OCI-LY7 (cell line): Measurements from ENCODE around the gene STRA8. TPM values are rescaled to one million over a fixed set of nuclear protein-coding genes. Genes with fewer than 3 reads are reported as not detected.

Experiments used
- Bru-seq: library from RNA; stranded (reverse); fragments of 400-500 nt; gene quantifications from one replicate; lab custom pipeline; 2021; lab: Mats Ljungman, UMichigan
- BruChase-seq, 2 experiments: library from RNA; stranded (reverse); fragments of 400-500 nt; gene quantifications; one replicate each; lab custom pipeline; 2021; lab: Mats Ljungman, UMichigan
- BruUV-seq: library from RNA; stranded (reverse); fragments of 400-500 nt; replicated peaks from 2 replicates; lab custom pipeline; 2021; lab: Mats Ljungman, UMichigan
- CTCF ChIA-PET: fragments of 300-600 bp; sonication (Branson Sonifier 250); formaldehyde crosslinking; loops from one replicate; lab custom pipeline; 2022; ENCODE audit warnings: antibody characterized with exemption; ENCODE audit not compliant: unreplicated experiment; lab: Charles Lee
- POLR2A ChIA-PET: fragments of 300-600 bp; sonication (Branson Sonifier 250); formaldehyde crosslinking; loops from one replicate; lab custom pipeline; 2022; ENCODE audit warnings: antibody characterized with exemption; lab: Charles Lee
- DNase-seq: peaks from one replicate; pipeline ENCODE4 v3.0.0-alpha.2; 2015; ENCODE audit warnings: low spot score
- H2AFZ ChIP-seq: fragments of 200-600 bp; sonication (generic), shearing (Covaris generic); 2 replicates; pipeline ENCODE4 v1.6.1; 2014; ENCODE audit warnings: mild to moderate bottlenecking, antibody characterized with exemption, low read length, moderate library complexity
- H3K27ac ChIP-seq: fragments of 200-600 bp; sonication (generic); 2 replicates; pipeline ENCODE4 v1.5.1; 2014; ENCODE audit warnings: mixed run types, low read depth, mild to moderate bottlenecking, moderate library complexity, low read length, inconsistent platforms; ENCODE audit not compliant: poor library complexity, severe bottlenecking
- H3K36me3 ChIP-seq: fragments of 200-600 bp; sonication (generic); 2 replicates; pipeline ENCODE4 v1.6.1; 2014; ENCODE audit warnings: mild to moderate bottlenecking, antibody characterized with exemption, low read length, moderate library complexity, mixed read lengths; ENCODE audit not compliant: insufficient read depth
- H3K4me1 ChIP-seq: fragments of 200-600 bp; sonication (generic); 2 replicates; pipeline ENCODE4 v1.5.1; 2014; ENCODE audit warnings: mild to moderate bottlenecking, low read length; ENCODE audit not compliant: insufficient read depth, poor library complexity, severe bottlenecking
- H3K4me2 ChIP-seq: fragments of 200-600 bp; sonication (generic); 2 replicates; pipeline ENCODE4 v1.6.1; 2014; ENCODE audit warnings: mild to moderate bottlenecking, low read length
- H3K4me3 ChIP-seq: fragments of 200-600 bp; sonication (generic); 2 replicates; pipeline ENCODE4 v1.5.1; 2014; ENCODE audit warnings: mild to moderate bottlenecking, low read depth, low read length; ENCODE audit not compliant: poor library complexity, severe bottlenecking
- H3K79me2 ChIP-seq: fragments of 200-600 bp; sonication (generic); 2 replicates; pipeline ENCODE4 v1.6.1; 2016; ENCODE audit warnings: low read depth, mild to moderate bottlenecking, low read length, moderate library complexity, mixed read lengths; ENCODE audit not compliant: insufficient read depth
- H3K9me2 ChIP-seq: fragments of 200-600 bp; sonication (generic); 2 replicates; pipeline ENCODE4 v1.6.1; 2016; ENCODE audit warnings: mild to moderate bottlenecking, low read length, mixed read lengths; ENCODE audit not compliant: insufficient read depth
- H3K9me3 ChIP-seq: fragments of 200-600 bp; sonication (generic); 2 replicates; pipeline ENCODE4 v1.6.1; 2014; ENCODE audit warnings: mild to moderate bottlenecking, mixed run types, low read length, mixed read lengths
- H4K20me1 ChIP-seq: fragments of 200-600 bp; sonication (generic); 2 replicates; pipeline ENCODE4 v1.6.1; 2014; ENCODE audit warnings: mild to moderate bottlenecking, antibody characterized with exemption, low read length, moderate library complexity, mixed read lengths; ENCODE audit not compliant: insufficient read depth
- CTCF ChIP-seq: fragments of 200-600 bp; sonication (generic); conservative IDR thresholded peaks from 2 replicates; pipeline ENCODE4 v1.5.1; 2014; ENCODE audit warnings: mild to moderate bottlenecking, antibody characterized with exemption, low read length, moderate library complexity, mixed read lengths
- EZH2phosphoT487 ChIP-seq: fragments of 200-600 bp; sonication (generic); IDR thresholded peaks from 2 replicates; pipeline ENCODE4 v1.6.1; 2018; ENCODE audit warnings: low read depth, borderline replicate concordance, mild to moderate bottlenecking, mixed run types, antibody characterized with exemption, low read length, moderate library complexity, mixed read lengths
- intact Hi-C: fragments of 100-400 bp; cut with micrococcal nuclease; formaldehyde crosslinking; loops from one replicate; pipeline ENCODE4 v1.10.0; 2022; ENCODE audit not compliant: unreplicated experiment
- long read RNA-seq: library from polyadenylated mRNA; stranded (forward); transcript quantifications from one replicate; pipeline ENCODE4 v2.0.0, GENCODE V29; 2022
- total RNA-seq, 2 experiments: library from RNA; depleted of rRNA in 1 of 2; stranded (reverse); fragments of >200 nt in 1 of 2; shearing (Covaris generic) in 1 of 2; gene quantifications; 2 replicates each; pipeline ENCODE4 v1.2.3, GENCODE V29; 2014 to 2022

STRA8 gene
- total RNA-seq (2014; rRNA removed; shearing (Covaris generic)) (not detected in 2 replicates), total RNA-seq (2022) (not detected in 2 replicates), Bru-seq, nascent RNA (not detected), BruChase-seq, experiment 1, labeled RNA remaining after a 6-hour chase (not detected), BruChase-seq, experiment 2, labeled RNA remaining after a 2-hour chase (not detected)
- long read RNA-seq, result 0 reads

GRCh38 chr7:135233570-135233969 is at the start of gene STRA8:
STRA8 (plus strand) TSS chr7:135233838; CDS start chr7:135240525, 6,687 bp downstream.
- no peak within 1 kb of the TSS for H3K27ac ChIP-seq
- ChIA-PET POLR2A (no interaction called here), CTCF (no interaction called here)
- H3K4me1 ChIP-seq, result no peaks in the 10 kb centered on the region
- no peak for DNase-seq
- BruUV-seq, result no TSS peak
- H3K36me3 ChIP-seq, result no peaks in the 10 kb centered on the region
- no peaks in the 10 kb centered on the region for H3K79me2 ChIP-seq
- H3K9me2 ChIP-seq, result no peaks in the 10 kb centered on the region; the same call in 1 of the 2 replicates
- H4K20me1 ChIP-seq, result no peaks in the 10 kb centered on the region
- H3K4me2 ChIP-seq, result no peak within 1 kb of the TSS
- H3K4me3 ChIP-seq, result no peak within 1 kb of the TSS
- H3K9me3 ChIP-seq, result no peaks in the 10 kb centered on the region
- TF ChIP-seq EZH2phosphoT487 (no peak), CTCF (no peak)
- H2AFZ ChIP-seq, result no peak within 1 kb of the TSS
- intact Hi-C loops, result no loop called here

- Histone ChIP-seq H3K27ac (no peak overlapping the region), H4K20me1 (no peaks in the 10 kb centered on the region), H3K4me3 (no peak overlapping the region), H3K9me2 (no peaks in the 10 kb centered on the region), H3K4me2 (no peak overlapping the region), H3K36me3 (peaks cover 57% of the 10 kb centered on the region), H3K9me3 (peaks cover 23% of the 10 kb centered on the region), H3K79me2 (no peaks in the 10 kb centered on the region), H3K4me1 (no peaks in the 10 kb centered on the region), H2AFZ (no peak overlapping the region)
- POLR2A ChIA-PET, result interaction anchor here (1.1 kb wide), 1 partner anchor 11 kb away, joined by 4 read pairs; no protein-coding TSS in a partner anchor
- TF ChIP-seq EZH2phosphoT487, result no peak
- TF ChIP-seq CTCF, result no peak
- intact Hi-C loops, result no loop called here
- no TSS peak for BruUV-seq
- CTCF ChIA-PET, result no interaction called here
- DNase-seq, result no peak
These were observed 49.3 kb upstream of the STRA8 start for GRCh38 chr7:135184254-135184841.
